ENCODE data around the gene WNT7B.

DNA sequence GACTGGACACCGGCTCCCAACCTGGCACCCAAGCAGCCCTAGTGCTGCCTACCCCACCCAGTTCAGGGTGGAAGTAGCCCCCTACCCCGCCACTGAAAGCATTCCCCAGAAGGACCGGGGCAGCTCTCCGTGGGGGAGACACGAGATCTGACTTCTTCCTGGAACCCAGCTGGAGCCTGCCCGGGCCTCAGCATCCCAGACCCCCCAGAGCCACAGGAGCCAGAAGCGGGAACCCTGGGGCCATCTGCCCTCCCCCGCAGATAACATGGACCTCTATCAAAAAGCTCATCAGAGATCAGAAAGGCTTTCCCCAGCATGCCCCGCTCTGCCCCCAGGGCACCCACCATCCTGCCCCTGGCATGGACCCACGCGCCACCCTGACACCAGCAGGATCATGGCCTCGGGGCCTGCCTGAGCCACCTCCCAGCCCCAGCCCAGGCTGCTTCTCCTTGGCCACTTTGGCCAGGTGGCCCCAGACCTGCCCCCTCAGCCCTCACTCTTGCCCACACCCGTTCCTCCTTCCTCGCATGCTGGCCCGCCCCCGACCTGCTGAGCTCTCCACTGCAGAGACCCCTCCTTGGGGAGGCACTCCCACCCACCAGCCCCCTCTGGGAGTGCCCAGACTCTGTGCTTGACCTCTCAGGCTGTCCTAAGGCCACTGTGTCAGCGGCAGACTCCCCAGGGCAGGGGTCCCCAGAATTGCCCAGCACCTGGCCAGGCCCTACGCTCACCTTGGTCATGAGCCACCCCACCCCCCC, 17.1 kb downstream of the WNT7B start:
- TF ChIP-seq, protein P1, sequence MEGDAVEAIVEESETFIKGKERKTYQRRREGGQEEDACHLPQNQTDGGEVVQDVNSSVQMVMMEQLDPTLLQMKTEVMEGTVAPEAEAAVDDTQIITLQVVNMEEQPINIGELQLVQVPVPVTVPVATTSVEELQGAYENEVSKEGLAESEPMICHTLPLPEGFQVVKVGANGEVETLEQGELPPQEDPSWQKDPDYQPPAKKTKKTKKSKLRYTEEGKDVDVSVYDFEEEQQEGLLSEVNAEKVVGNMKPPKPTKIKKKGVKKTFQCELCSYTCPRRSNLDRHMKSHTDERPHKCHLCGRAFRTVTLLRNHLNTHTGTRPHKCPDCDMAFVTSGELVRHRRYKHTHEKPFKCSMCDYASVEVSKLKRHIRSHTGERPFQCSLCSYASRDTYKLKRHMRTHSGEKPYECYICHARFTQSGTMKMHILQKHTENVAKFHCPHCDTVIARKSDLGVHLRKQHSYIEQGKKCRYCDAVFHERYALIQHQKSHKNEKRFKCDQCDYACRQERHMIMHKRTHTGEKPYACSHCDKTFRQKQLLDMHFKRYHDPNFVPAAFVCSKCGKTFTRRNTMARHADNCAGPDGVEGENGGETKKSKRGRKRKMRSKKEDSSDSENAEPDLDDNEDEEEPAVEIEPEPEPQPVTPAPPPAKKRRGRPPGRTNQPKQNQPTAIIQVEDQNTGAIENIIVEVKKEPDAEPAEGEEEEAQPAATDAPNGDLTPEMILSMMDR (IDR thresholded peaks at IDR 0.05), result no peak
- TF ChIP-seq, protein P2, sequence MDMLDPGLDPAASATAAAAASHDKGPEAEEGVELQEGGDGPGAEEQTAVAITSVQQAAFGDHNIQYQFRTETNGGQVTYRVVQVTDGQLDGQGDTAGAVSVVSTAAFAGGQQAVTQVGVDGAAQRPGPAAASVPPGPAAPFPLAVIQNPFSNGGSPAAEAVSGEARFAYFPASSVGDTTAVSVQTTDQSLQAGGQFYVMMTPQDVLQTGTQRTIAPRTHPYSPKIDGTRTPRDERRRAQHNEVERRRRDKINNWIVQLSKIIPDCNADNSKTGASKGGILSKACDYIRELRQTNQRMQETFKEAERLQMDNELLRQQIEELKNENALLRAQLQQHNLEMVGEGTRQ (IDR thresholded peaks at IDR 0.05; ENCODE audit: borderline replicate concordance, low read depth, low read length), result no peak
- TF ChIP-seq, protein P3, sequence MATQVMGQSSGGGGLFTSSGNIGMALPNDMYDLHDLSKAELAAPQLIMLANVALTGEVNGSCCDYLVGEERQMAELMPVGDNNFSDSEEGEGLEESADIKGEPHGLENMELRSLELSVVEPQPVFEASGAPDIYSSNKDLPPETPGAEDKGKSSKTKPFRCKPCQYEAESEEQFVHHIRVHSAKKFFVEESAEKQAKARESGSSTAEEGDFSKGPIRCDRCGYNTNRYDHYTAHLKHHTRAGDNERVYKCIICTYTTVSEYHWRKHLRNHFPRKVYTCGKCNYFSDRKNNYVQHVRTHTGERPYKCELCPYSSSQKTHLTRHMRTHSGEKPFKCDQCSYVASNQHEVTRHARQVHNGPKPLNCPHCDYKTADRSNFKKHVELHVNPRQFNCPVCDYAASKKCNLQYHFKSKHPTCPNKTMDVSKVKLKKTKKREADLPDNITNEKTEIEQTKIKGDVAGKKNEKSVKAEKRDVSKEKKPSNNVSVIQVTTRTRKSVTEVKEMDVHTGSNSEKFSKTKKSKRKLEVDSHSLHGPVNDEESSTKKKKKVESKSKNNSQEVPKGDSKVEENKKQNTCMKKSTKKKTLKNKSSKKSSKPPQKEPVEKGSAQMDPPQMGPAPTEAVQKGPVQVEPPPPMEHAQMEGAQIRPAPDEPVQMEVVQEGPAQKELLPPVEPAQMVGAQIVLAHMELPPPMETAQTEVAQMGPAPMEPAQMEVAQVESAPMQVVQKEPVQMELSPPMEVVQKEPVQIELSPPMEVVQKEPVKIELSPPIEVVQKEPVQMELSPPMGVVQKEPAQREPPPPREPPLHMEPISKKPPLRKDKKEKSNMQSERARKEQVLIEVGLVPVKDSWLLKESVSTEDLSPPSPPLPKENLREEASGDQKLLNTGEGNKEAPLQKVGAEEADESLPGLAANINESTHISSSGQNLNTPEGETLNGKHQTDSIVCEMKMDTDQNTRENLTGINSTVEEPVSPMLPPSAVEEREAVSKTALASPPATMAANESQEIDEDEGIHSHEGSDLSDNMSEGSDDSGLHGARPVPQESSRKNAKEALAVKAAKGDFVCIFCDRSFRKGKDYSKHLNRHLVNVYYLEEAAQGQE (IDR thresholded peaks at IDR 0.05; ENCODE audit: low read depth, low read length), result no peak
- TF ChIP-seq EP300 (IDR thresholded peaks at IDR 0.05; ENCODE audit: borderline replicate concordance in 1 of 2, low read depth in 1 of 2, low read length in 1 of 2), result no peak
- no peak for TF ChIP-seq EZH2phosphoT487 (IDR thresholded peaks at IDR 0.05; ENCODE audit: borderline replicate concordance, low read depth)
